Activated naive CD4-positive, alpha-beta T cell treated with anti-CD3 and anti-CD28 coated beads, Interleukin-2, amount 50 U/mL, for 72 hours (primary cell): ENCODE data around the gene SLFN12L. TPM values are rescaled to one million over a fixed set of nuclear protein-coding genes. Genes with fewer than 3 reads are reported as not detected.
"Not testable (repeated sequence)": the region's sequence is repeated elsewhere in the genome, so short reads cannot be mapped to it uniquely, and the experiment has no call there.

Experiments used
- ATAC-seq, 2 donors: fragments of 150-1000 bp; cut with Tn5 transposase; 2 replicates each; pipeline ENCODE4 v1.10.0; 2021; ENCODE audit warnings: mild to moderate bottlenecking in 2 of 2, moderate library complexity in 2 of 2
- DNase-seq, 2 donors: peaks; one replicate each; pipeline ENCODE4 v3.0.0; 2021 to 2022; ENCODE audit warnings: low spot score in 2 of 2
- H3K27ac Mint-ChIP-seq, 2 donors: one replicate each; pipeline ENCODE4 v1.8.0; 2022; ENCODE audit warnings: mild to moderate bottlenecking in 2 of 2, mixed read lengths in 2 of 2
- H3K36me3 Mint-ChIP-seq, 2 donors: one replicate each; pipeline ENCODE4 v1.8.0; 2022; ENCODE audit warnings: mixed read lengths in 2 of 2
- H3K9me3 Mint-ChIP-seq, 2 donors: one replicate each; pipeline ENCODE4 v1.8.0; 2022; ENCODE audit warnings: mixed read lengths in 2 of 2
- total RNA-seq, 2 donors: library from RNA; stranded (reverse); gene quantifications; one replicate each; pipeline ENCODE4 v1.2.3, GENCODE V29; 2022

The SLFN12L gene
- total RNA-seq, 2 donors from 2014 or later: 33.7 to 43.2 TPM

- Mint-ChIP-seq H3K36me3 (peaks cover 4 to 51% of the 10 kb centered on the region in 2 donors), H3K27ac (no peak overlapping the region), H3K9me3 (no peaks in the 10 kb centered on the region)
- ATAC-seq (no peak), DNase-seq (no peak)
Observed at GRCh38 chr17:35521150-35521549, 16.3 kb downstream of the SLFN12L start.

- H3K27ac Mint-ChIP-seq: no peak overlapping the region
- peaks cover 7 to 46% of the 10 kb centered on the region in 2 donors for H3K36me3 Mint-ChIP-seq
- H3K9me3 Mint-ChIP-seq: no peaks in the 10 kb centered on the region
- DNase-seq (no peak), ATAC-seq (no peak)
Observed at GRCh38 chr17:35519906-35520442, 17.5 kb downstream of the SLFN12L start.

GRCh38 chr17:35519439-35519838, 18.0 kb downstream of the SLFN12L start:
- ATAC-seq (no peak), DNase-seq (no peak)
- Mint-ChIP-seq H3K27ac (no peak overlapping the region), H3K36me3 (peaks cover 9 to 44% of the 10 kb centered on the region in 2 donors), H3K9me3 (no peaks in the 10 kb centered on the region)

GRCh38 chr17:35518431-35518830, 19.0 kb downstream of the SLFN12L start:
- peaks cover 9 to 44% of the 10 kb centered on the region in 2 donors for H3K36me3 Mint-ChIP-seq
- not testable (repeated sequence) for DNase-seq, H3K27ac Mint-ChIP-seq, H3K9me3 Mint-ChIP-seq, ATAC-seq

GRCh38 chr17:35515027-35515426, 22.5 kb downstream of the SLFN12L start:
- DNase-seq (no peak), ATAC-seq (no peak)
- Mint-ChIP-seq H3K27ac (no peak overlapping the region), H3K36me3 (peaks cover 13 to 56% of the 10 kb centered on the region in 2 donors), H3K9me3 (no peaks in the 10 kb centered on the region)

GRCh38 chr17:35514564-35514963, 22.9 kb downstream of the SLFN12L start:
- Mint-ChIP-seq H3K36me3 (peaks cover 17 to 56% of the 10 kb centered on the region in 2 donors), H3K27ac (no peak overlapping the region), H3K9me3 (no peaks in the 10 kb centered on the region)
- DNase-seq: no peak
- no peak for ATAC-seq

- Mint-ChIP-seq H3K9me3 (peaks cover 5% of the 10 kb centered on the region in 2 donors), H3K27ac (no peak overlapping the region), H3K36me3 (peaks cover 24 to 62% of the 10 kb centered on the region in 2 donors)
- ATAC-seq (no peak), DNase-seq (no peak)
Observed at GRCh38 chr17:35510052-35510451, 27.4 kb downstream of the SLFN12L start.

- not testable (repeated sequence) for ATAC-seq, DNase-seq, H3K9me3 Mint-ChIP-seq, H3K27ac Mint-ChIP-seq
- H3K36me3 Mint-ChIP-seq: peaks cover 22 to 73% of the 10 kb centered on the region in 2 donors
Observed at GRCh38 chr17:35507714-35508113, 29.8 kb downstream of the SLFN12L start.

- Mint-ChIP-seq H3K36me3 (peaks cover 10 to 43% of the 10 kb centered on the region in 2 donors), H3K27ac (no peak overlapping the region), H3K9me3 (no peaks in the 10 kb centered on the region)
- DNase-seq (no peak), ATAC-seq (no peak)
Observed at GRCh38 chr17:35499548-35499947, 37.9 kb downstream of the SLFN12L start.

- Mint-ChIP-seq H3K27ac (no peak overlapping the region), H3K9me3 (no peaks in the 10 kb centered on the region)
- no peak for DNase-seq
Observed at GRCh38 chr17:35498448-35499178, 38.9 kb downstream of the SLFN12L start.

GRCh38 chr17:35496451-35497290, 40.8 kb downstream of the SLFN12L start:
- Mint-ChIP-seq H3K9me3 (no peaks in the 10 kb centered on the region), H3K36me3 (peaks cover 16 to 32% of the 10 kb centered on the region in 2 donors), H3K27ac (peak overlapping the region in 1 of 2 donors; percentile 73)
- DNase-seq: no peak
- no peak for ATAC-seq

More at GRCh38 chr17:35498448-35499178, 38.9 kb downstream of the SLFN12L start:
- ATAC-seq: peak in 1 of 2 donors; percentile 31
- H3K36me3 Mint-ChIP-seq: peaks cover 10 to 34% of the 10 kb centered on the region in 2 donors

GRCh38 chr17:35493040-35493439, 44.4 kb downstream of the SLFN12L start:
- DNase-seq: no peak
- ATAC-seq: no peak
- Mint-ChIP-seq H3K36me3 (peaks cover 22 to 55% of the 10 kb centered on the region in 2 donors), H3K27ac (no peak overlapping the region), H3K9me3 (peaks cover 4% of the 10 kb centered on the region in 2 donors)

GRCh38 chr17:35491417-35491816, 46.1 kb downstream of the SLFN12L start:
- Mint-ChIP-seq H3K36me3 (peaks cover 27 to 54% of the 10 kb centered on the region in 2 donors), H3K27ac (no peak overlapping the region), H3K9me3 (peaks cover 4% of the 10 kb centered on the region in 2 donors)
- no peak for DNase-seq
- ATAC-seq: no peak

GRCh38 chr17:35489944-35490343, 47.5 kb downstream of the SLFN12L start:
- ATAC-seq (no peak), DNase-seq (no peak)
- Mint-ChIP-seq H3K9me3 (peaks cover 4 to 11% of the 10 kb centered on the region in 2 donors), H3K27ac (no peak overlapping the region), H3K36me3 (peaks cover 41 to 69% of the 10 kb centered on the region in 2 donors)

GRCh38 chr17:35488991-35489390, 48.5 kb downstream of the SLFN12L start:
- no peak for DNase-seq
- ATAC-seq: no peak
- Mint-ChIP-seq H3K27ac (peak overlapping the region in 1 of 2 donors; percentile 93), H3K36me3 (peaks cover 50 to 78% of the 10 kb centered on the region in 2 donors), H3K9me3 (peaks cover 6 to 16% of the 10 kb centered on the region in 2 donors)

GRCh38 chr17:35486920-35487732, 50.4 kb downstream of the SLFN12L start:
- peaks cover 8 to 18% of the 10 kb centered on the region in 2 donors for H3K9me3 Mint-ChIP-seq
- H3K27ac Mint-ChIP-seq: peak overlapping the region; percentile 93 to 96
- peak; percentile 77 to 90 for DNase-seq
- peaks cover 61 to 87% of the 10 kb centered on the region in 2 donors for H3K36me3 Mint-ChIP-seq
- ATAC-seq: peak; percentile 82 to 83
